GM19455 (cell line): ENCODE results near the gene RIMS1.
A peak's percentile ranks its signal among the peaks of the same experiment; 100 is the strongest.

Source experiments
- ATAC-seq: cut with Tn5 transposase; IDR thresholded peaks from one replicate; pipeline ENCODE4 v1.9.1; 2021; ENCODE audit not compliant: unreplicated experiment

Gene RIMS1

GRCh38 chr6:72411872-72412708, 525.7 kb downstream of the RIMS1 start:
- peak; percentile 78 for ATAC-seq

- peak; percentile 8 for ATAC-seq
Observed at GRCh38 chr6:72412709-72413044, 526.3 kb downstream of the RIMS1 start.

- no peak for ATAC-seq
Observed at GRCh38 chr6:72413884-72414283, 527.5 kb downstream of the RIMS1 start.

GRCh38 chr6:72414657-72415056, 528.3 kb downstream of the RIMS1 start:
- no peak for ATAC-seq

GRCh38 chr6:72416744-72417465, 530.6 kb downstream of the RIMS1 start:
- ATAC-seq: no peak

GRCh38 chr6:72417759-72418158, 531.4 kb downstream of the RIMS1 start:
- ATAC-seq: no peak

GRCh38 chr6:72418495-72418894, 532.1 kb downstream of the RIMS1 start:
- no peak for ATAC-seq

GRCh38 chr6:72419966-72420365, 533.6 kb downstream of the RIMS1 start:
- ATAC-seq: no peak

GRCh38 chr6:72420409-72420808, 534.1 kb downstream of the RIMS1 start:
- ATAC-seq: no peak

GRCh38 chr6:72421387-72421786, 535.0 kb downstream of the RIMS1 start:
- no peak for ATAC-seq

- no peak for ATAC-seq
Observed at GRCh38 chr6:72422171-72422570, 535.8 kb downstream of the RIMS1 start.

- no peak for ATAC-seq
Observed at GRCh38 chr6:72424476-72424875, 538.1 kb downstream of the RIMS1 start.

- ATAC-seq: no peak
Observed at GRCh38 chr6:72425003-72425681, 538.8 kb downstream of the RIMS1 start.

GRCh38 chr6:72440611-72441010, 554.3 kb downstream of the RIMS1 start:
- ATAC-seq: no peak

GRCh38 chr6:72446430-72446829, 560.1 kb downstream of the RIMS1 start:
- ATAC-seq: no peak
